A549 (cell line): Measurements from ENCODE around the gene FADS3. TPM values are rescaled to one million over a fixed set of nuclear protein-coding genes. Genes with fewer than 3 reads are reported as not detected.

ENCODE experiments used
- ATAC-seq, 2 experiments: fragments of 200-7000 bp in 1 of 2; fragments of >200 bp in 1 of 2; cut with Nextera tagmentation in 1 of 2; cut with Tn5 transposase in 1 of 2; 3 replicates each; pipeline versions ENCODE4 v1.8.0 to v1.9.1; 2018 to 2020; ENCODE audit warnings: mild to moderate bottlenecking in 1 of 2, moderate library complexity in 1 of 2
- CTCF ChIA-PET: fragments of 300-600 bp; sonication (Branson Sonifier 250); formaldehyde crosslinking; extraction: SDS; loops from one replicate; lab custom pipeline; 2021; ENCODE audit warnings: antibody characterized with exemption, inconsistent platforms; lab: Yijun Ruan, JAX
- POLR2A ChIA-PET: fragments of 350-600 bp; formaldehyde crosslinking; extraction: SDS; loops from one replicate; lab custom pipeline; 2021; ENCODE audit warnings: antibody characterized with exemption, inconsistent platforms; lab: Yijun Ruan, JAX
- DNase-seq, 2 experiments: peaks; one replicate each; pipeline versions ENCODE4 v3.0.0 to v3.0.0-alpha.2; 2011 to 2016; ENCODE audit warnings: low read depth in 1 of 2, low spot score in 1 of 2
- FAIRE-seq: peaks from 2 replicates; lab custom pipeline; 2011; peaks lifted over from hg19 to GRCh38; lab: Jason Lieb, UNC
- H3K27ac ChIP-seq, 2 experiments: fragments of >200 bp; sonication (Bioruptor Twin); formaldehyde crosslinking; 3 replicates each; pipeline ENCODE4 v1.5.1; 2016 to 2017
- H3K4me1 ChIP-seq: fragments of >200 bp; sonication (Bioruptor Twin); formaldehyde crosslinking; 3 replicates; pipeline ENCODE4 v1.6.1; 2016
- H3K4me2 ChIP-seq: fragments of >200 bp; sonication (Bioruptor Twin); formaldehyde crosslinking; 3 replicates; pipeline ENCODE4 v1.6.1; 2016
- H3K4me3 ChIP-seq: fragments of >200 bp; sonication (Bioruptor Twin); formaldehyde crosslinking; 3 replicates; pipeline ENCODE4 v1.5.1; 2016
- H3K9me3 ChIP-seq: fragments of >200 bp; sonication (Bioruptor Twin); formaldehyde crosslinking; 3 replicates; pipeline ENCODE4 v1.6.1; 2016
- ATOH8 ChIP-seq: fragments of 250-450 bp; sonication (Bioruptor Pico); IDR thresholded peaks from 2 replicates; pipeline ENCODE4 v1.5.0; 2020; ENCODE audit warnings: low read depth, mild to moderate bottlenecking, moderate library complexity
- CEBPB ChIP-seq, 2 experiments: fragments of >200 bp in 1 of 2; sonication (Bioruptor Twin) in 1 of 2; formaldehyde crosslinking in 1 of 2; IDR thresholded peaks; 2 replicates each; pipeline ENCODE4 v1.6.1; 2012 to 2016
- CTCF ChIP-seq: fragments of >200 bp; sonication (Bioruptor Twin); formaldehyde crosslinking; IDR thresholded peaks from 3 replicates; pipeline ENCODE4 v1.5.1; 2016
- EP300 ChIP-seq, 2 experiments: fragments of >200 bp; sonication (Bioruptor Twin); formaldehyde crosslinking; IDR thresholded peaks; 2 replicates in 1 of 2; 3 replicates in 1 of 2; pipeline ENCODE4 v1.6.1; 2016 to 2017
- FOSL2 ChIP-seq, 2 experiments: fragments of 450-650 bp in 1 of 2; fragments of >200 bp in 1 of 2; sonication (Bioruptor Twin) in 1 of 2; formaldehyde crosslinking; IDR thresholded peaks; 2 replicates each; pipeline versions ENCODE4 v1.5.0 to v1.6.1; 2016 to 2020; ENCODE audit warnings: mild to moderate bottlenecking in 1 of 2, moderate library complexity in 1 of 2
- HOXB13 ChIP-seq: fragments of 250-450 bp; sonication (Bioruptor Pico); IDR thresholded peaks from 2 replicates; pipeline ENCODE4 v1.5.0; 2020; ENCODE audit warnings: low read depth, mild to moderate bottlenecking, moderate library complexity
- JUN ChIP-seq, 2 experiments: fragments of >200 bp; sonication (Bioruptor Twin); formaldehyde crosslinking; IDR thresholded peaks; 2 replicates in 1 of 2; 3 replicates in 1 of 2; pipeline ENCODE4 v1.6.1; 2016 to 2017
- MAZ ChIP-seq: fragments of 150-350 bp; IDR thresholded peaks from 2 replicates; pipeline ENCODE4 v1.6.1; 2014; ENCODE audit warnings: antibody characterized with exemption, low read depth, low read length, borderline replicate concordance
- PBX3 ChIP-seq: IDR thresholded peaks from 2 replicates; pipeline ENCODE4 v1.6.1; 2012
- RCOR1 ChIP-seq: fragments of 150-350 bp; IDR thresholded peaks from 2 replicates; pipeline ENCODE4 v1.6.1; 2014; ENCODE audit warnings: antibody characterized with exemption, low read length, low read depth
- SREBF2 ChIP-seq: fragments of 450-650 bp; IDR thresholded peaks from 2 replicates; pipeline ENCODE4 v1.6.1; 2014; ENCODE audit warnings: mild to moderate bottlenecking, moderate library complexity
- TFCP2L1 ChIP-seq: fragments of 250-450 bp; sonication (Bioruptor Pico); IDR thresholded peaks from 2 replicates; pipeline ENCODE4 v1.5.0; 2021; ENCODE audit warnings: mild to moderate bottlenecking
- TP53 ChIP-seq: fragments of 250-450 bp; sonication (Bioruptor Pico); IDR thresholded peaks from 2 replicates; pipeline ENCODE4 v1.5.0; 2021; ENCODE audit warnings: mild to moderate bottlenecking, moderate library complexity
- WGBS: methylation state at CpG from one replicate; pipeline ENCODE4 v1.1.6; 2017; ENCODE audit errors: missing lambda C conversion rate; 5-methylcytosine and 5-hydroxymethylcytosine counted together
- polyA plus RNA-seq, 4 experiments: library from polyadenylated mRNA; depleted of rRNA in 3 of 4; stranded (reverse); fragments of >200 nt; fragmentation: RNase III in 1 of 4; extraction: RNeasy Plus Mini Kit Qiagen cat#74134 plus additional on column Dnase treatment in 1 of 4; gene quantifications; 2 replicates in 3 of 4; 3 replicates in 1 of 4; pipeline ENCODE4 v1.2.3, GENCODE V29; 2011 to 2017
- TF ChIP-seq, protein P1 (sequence below): fragments of 450-650 bp; IDR thresholded peaks from 2 replicates; pipeline ENCODE4 v1.6.1; 2014; ENCODE audit warnings: antibody characterized with exemption

Gene FADS3
- polyA plus RNA-seq, 2 of the 4 experiments (the other 2 are of a cell fraction), result 17.5 to 36.3 TPM

- no peak for ATAC-seq
- TF ChIP-seq MAZ (no peak), TFCP2L1 (CRISPR knock-in tag) (no peak), FOSL2 (IDR thresholded peaks at IDR 0.05) (no peak), FOSL2 (CRISPR knock-in tag; IDR thresholded peaks at IDR 0.05) (no peak), PBX3 (no peak)
- TF ChIP-seq, all 56 proteins: peak for 0
- peaks cover 24% of the 10 kb centered on the region for H3K4me1 ChIP-seq
- H3K27ac ChIP-seq, result no peak overlapping the region
- ChIA-PET CTCF (interaction anchor here (0.7 to 14.3 kb wide), 7 partner anchors 10 to 233 kb away, joined by 3 to 220 read pairs (median 37); partner anchors contain the start of gene FADS3), POLR2A (no interaction called here)
- H3K4me3 ChIP-seq, result no peak overlapping the region
- no peaks in the 10 kb centered on the region for H3K9me3 ChIP-seq
- H3K4me2 ChIP-seq, result no peak overlapping the region
- 83% methylated on average over 9 of the region's 14 CpGs for WGBS
- FAIRE-seq (no peak), DNase-seq (no peak)
Observed at GRCh38 chr11:61875698-61876097, 15.6 kb downstream of the FADS3 start.

GRCh38 chr11:61874853-61875252, 16.5 kb downstream of the FADS3 start:
- Histone ChIP-seq H3K4me1 (peaks cover 24% of the 10 kb centered on the region), H3K9me3 (no peaks in the 10 kb centered on the region), H3K4me2 (0 out of 3 replicates have a peak overlapping the region, but pooled peaks have one; percentile 2), H3K4me3 (no peak overlapping the region), H3K27ac (peak overlapping the region in 1 of 2 experiments; percentile 59; a peak in 2 of 6 replicates)
- FAIRE-seq (no peak), ATAC-seq (no peak), DNase-seq (no peak)
- TF ChIP-seq ATOH8, result no peak
- TF ChIP-seq SREBF2, result no peak
- TF ChIP-seq HOXB13 (CRISPR knock-in tag), result no peak
- TF ChIP-seq CTCF, result no peak
- no peak for TF ChIP-seq EP300 (IDR thresholded peaks at IDR 0.05)
- no peak for TF ChIP-seq JUN (IDR thresholded peaks at IDR 0.05)
- TF ChIP-seq CEBPB (IDR thresholded peaks at IDR 0.05), result no peak
- TF ChIP-seq FOSL2 (IDR thresholded peaks at IDR 0.05), result no peak
- no peak for TF ChIP-seq FOSL2 (CRISPR knock-in tag; IDR thresholded peaks at IDR 0.05)
- TF ChIP-seq, protein P1, sequence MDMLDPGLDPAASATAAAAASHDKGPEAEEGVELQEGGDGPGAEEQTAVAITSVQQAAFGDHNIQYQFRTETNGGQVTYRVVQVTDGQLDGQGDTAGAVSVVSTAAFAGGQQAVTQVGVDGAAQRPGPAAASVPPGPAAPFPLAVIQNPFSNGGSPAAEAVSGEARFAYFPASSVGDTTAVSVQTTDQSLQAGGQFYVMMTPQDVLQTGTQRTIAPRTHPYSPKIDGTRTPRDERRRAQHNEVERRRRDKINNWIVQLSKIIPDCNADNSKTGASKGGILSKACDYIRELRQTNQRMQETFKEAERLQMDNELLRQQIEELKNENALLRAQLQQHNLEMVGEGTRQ, result no peak
- ChIA-PET POLR2A (no interaction called here), CTCF (interaction anchor here (1.2 to 14.3 kb wide), 7 partner anchors 11 to 234 kb away, joined by 3 to 220 read pairs (median 37); partner anchors contain the start of gene FADS3)
- 59% methylated on average over 3 of the region's 3 CpGs for WGBS

- no peak for ATAC-seq
- 64% methylated on average over 12 of the region's 12 CpGs for WGBS
- no peak for FAIRE-seq
- TF ChIP-seq PBX3 (no peak), TP53 (CRISPR knock-in tag) (no peak), RCOR1 (no peak)
- H3K27ac ChIP-seq, result peak overlapping the region in 1 of 2 experiments; percentile 59; a peak in 2 of 6 replicates
- ChIA-PET CTCF (interaction anchor here (1.1 to 14.3 kb wide), 8 partner anchors 9 to 234 kb away, joined by 3 to 220 read pairs (median 32); partner anchors contain the start of gene FADS3), POLR2A (no interaction called here)
- H3K4me3 ChIP-seq, result no peak overlapping the region
- H3K4me1 ChIP-seq, result peaks cover 24% of the 10 kb centered on the region
- no peaks in the 10 kb centered on the region for H3K9me3 ChIP-seq
- 0 out of 3 replicates have a peak overlapping the region, but pooled peaks have one; percentile 2 for H3K4me2 ChIP-seq
- DNase-seq, result no peak
Observed at GRCh38 chr11:61874377-61874809, 17.0 kb downstream of the FADS3 start.
